ENCODE measurements around the gene CREBBP.

The CREBBP gene

DNA sequence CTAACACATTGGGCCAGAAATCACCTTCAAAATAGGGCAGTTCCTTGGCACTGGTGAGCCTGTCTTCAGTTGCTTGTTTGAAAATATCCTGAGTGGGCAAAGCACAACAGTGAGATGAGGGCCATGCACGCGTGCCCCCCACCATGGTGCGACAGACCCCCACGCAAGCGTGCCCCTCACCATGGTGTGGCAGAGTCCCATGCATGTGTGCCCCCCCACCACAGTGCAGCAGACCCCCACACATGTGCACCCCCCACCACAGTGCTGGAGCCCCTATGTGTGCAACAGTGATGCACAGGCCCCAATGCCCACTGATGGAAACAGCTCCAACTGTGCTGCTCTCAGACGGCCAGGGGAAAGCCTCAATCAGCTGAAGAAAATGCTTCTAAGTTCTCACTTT lies 144.4 kb downstream of the CREBBP start:
- no peak for DNase-seq (ENCODE audit: low read depth, low spot score)

DNA sequence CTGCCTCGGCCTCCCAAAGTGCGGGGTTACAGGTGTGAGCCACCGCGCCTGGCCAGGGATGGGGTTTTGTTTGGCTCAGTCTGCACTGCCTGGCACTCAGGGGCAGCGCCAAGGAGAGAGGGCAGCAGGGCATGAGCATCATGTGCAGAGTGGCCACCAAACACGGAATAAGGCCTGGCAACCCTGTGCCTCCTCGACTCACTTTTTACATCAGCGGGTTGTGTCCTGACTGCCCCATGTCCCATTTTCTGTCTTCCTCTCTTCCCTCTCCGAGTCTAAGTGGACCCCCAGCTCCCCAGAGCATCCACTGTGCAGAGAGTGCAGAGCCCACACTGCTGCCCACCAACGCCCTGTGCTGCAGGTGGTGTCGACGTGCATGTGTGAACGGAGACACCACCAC lies 145.0 kb downstream of the CREBBP start:
- no peak for DNase-seq (ENCODE audit: low read depth, low spot score)

DNA sequence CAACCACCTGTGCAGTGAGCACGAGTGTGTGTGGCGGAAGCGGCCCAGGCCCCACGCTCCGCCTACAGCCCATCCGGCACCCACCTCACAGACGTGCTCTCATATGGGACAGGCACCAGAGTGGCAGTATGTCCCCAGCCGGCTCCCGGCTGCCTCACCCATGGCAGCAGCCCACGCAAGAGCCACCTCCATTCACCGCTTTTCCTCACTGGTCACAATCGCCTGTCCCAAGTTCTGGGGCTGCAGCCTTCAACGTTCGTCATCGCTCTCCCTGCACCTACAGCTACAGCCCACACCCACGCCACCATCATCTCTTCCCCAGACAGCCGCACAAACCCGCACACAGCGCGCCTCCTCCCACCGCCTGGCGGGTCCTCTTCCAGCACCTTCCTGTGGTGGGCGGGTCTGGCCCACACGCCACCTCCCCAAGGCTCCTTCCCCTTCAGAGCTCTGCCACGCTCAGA lies 145.7 kb downstream of the CREBBP start:
- DNase-seq (ENCODE audit: low read depth, low spot score): no peak

DNA sequence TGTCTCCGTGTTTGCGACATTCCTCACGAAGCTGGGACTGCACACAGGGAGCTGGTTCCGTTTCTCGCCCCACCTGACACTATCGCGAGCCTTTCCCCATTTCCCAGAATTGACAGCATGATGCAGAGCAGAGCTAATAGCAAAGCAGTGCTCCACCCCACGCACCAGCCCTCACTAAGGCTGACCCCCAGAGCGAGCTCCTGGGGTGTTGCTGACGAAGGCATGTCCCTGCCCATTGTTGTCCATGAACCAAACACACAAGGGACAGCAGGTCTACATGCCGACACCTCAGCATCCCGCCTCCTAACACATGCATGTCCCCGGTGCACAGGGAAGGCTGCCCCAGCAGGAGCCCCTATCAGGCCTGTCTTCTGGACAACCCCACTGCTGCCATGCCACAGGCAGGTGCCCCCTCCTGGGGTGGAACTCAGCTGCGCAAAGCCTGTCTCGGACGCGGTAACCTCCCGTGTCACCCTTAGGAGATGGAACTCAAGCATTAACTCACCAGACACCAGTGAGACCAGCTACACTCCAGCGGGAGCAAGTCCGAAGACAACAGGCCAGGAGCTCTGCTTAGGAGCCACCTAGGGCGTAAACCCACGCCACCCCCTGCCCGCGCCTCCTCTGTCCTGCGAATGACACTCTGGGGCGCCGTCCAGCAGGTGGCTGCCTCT lies 146.3 kb downstream of the CREBBP start:
- DNase-seq (ENCODE audit: low read depth, low spot score): no peak

DNA sequence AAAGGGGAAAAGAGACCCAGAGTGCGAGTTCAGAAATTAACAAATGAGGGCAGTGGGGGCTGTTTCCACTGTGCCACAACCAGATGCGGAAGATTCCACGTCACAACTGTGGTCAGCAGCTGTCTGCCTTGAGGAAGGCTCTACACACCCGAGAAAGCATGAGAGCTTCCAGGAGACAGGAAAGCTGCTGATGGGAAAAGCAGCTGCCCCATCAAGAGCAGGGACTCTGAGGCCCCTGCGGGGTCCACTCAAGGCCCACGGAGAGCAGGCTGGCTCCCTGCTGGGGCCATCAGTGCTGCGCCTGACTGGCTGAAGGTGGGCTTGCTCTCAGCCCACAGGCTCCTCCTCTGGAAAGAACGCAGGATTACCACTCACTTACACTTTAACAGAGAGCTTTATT lies 148.3 kb downstream of the CREBBP start:
- DNase-seq (ENCODE audit: low read depth, low spot score): no peak

- no peak for DNase-seq (ENCODE audit: low read depth, low spot score)
Observed at GRCh38 chr16:3731126-3731935, 149.2 kb downstream of the CREBBP start.

DNA sequence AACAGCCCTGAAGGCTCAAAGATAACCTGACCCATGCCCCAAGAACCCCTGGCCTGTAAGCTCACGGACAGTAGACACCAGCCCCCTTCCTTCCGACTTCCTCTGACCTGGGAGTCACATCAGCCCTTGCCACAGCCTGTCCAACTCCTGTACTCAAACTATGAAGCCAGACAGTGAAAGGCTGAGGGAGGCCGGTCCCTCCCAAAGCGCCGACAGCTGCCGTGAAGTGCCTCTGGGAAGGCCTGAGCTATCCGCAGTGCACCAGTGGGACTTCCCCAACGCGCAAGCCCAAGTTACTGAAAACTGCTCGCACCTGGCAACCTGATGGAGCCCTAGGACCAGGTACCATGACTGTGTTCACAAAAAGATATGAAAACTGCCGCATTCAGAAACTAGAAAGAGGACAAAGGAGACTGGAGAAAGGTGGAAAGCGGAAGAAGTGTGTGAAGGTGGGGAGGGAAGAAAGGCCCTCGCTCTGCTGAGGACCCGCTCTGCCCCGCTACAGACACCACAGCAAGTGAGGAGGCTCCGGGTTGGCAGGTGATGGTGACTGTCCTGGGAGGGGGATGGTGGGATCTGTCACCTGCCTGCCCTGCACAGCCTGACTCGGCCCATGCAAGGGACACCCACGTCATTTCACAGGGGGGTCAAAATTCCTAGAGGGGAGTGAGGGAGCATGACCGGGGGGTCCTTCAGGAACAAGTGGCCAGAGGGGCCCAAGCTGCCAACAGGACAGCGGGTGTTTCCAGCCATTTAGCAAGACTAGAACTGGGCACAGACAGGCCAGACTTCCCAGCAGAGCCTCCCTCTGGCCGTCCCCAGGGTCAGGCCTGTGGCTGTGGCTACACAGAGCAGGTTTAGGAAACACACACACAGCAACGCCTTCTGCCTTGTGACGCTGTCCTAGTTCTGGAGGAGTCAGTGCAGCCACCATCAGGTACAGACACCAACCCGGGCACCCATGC lies 150.1 kb downstream of the CREBBP start:
- no peak for DNase-seq (ENCODE audit: low read depth, low spot score)

DNA sequence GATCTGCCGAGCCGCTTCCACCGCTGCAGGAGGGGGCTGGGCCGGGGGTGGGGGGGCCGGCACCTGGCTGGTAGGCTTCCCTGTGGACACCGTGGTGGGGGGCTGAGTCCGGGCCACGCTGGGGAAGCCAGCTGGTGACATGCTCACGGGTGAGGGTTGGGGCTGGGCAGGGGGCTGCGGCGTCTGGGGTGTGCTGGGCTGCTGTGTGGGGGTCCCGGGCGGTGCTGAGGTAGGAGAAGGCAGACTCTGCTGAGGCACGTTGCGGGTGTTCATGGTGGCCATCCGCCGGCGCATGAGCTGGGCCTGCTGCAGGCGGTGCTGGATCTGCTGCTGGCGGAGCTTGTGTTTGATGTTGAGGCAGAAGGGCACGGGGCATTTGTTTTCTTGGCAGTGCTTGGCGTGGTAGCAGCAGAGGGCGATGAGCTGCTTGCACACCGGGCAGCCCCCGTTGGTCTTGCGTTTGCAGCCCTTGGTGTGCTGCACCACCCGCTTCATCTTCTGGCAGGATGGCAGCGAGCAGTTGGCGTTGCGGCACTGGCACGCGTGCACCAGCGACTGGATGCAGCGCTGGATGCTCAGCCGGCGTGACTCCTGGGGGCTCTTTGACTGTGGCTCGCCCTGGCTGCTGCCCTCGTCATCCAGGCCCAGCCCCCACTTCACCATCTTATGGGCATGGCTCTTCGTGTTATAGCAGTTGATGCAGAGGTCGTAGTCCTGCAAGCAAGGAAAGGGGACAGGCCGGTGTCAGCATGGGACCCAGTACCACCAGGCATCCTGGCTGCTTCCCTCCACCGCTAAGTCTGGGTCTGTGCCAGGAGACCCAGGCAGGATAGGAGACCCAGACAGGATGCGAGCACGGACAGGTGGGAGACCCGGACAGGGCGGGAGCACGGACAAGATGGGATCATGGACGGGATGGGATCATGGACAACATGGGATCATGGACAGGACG lies 151.1 kb downstream of the CREBBP start:
- DNase-seq (ENCODE audit: low read depth, low spot score): no peak

- DNase-seq (ENCODE audit: low read depth, low spot score): no peak
Observed at GRCh38 chr16:3728424-3729160, 151.9 kb downstream of the CREBBP start.

GRCh38 chr16:3727806-3728381 lies 152.6 kb downstream of the CREBBP start:
- DNase-seq (ENCODE audit: low read depth, low spot score): no peak

GRCh38 chr16:3726021-3726687 lies 154.4 kb downstream of the CREBBP start:
- no peak for DNase-seq (ENCODE audit: low read depth, low spot score)

DNA sequence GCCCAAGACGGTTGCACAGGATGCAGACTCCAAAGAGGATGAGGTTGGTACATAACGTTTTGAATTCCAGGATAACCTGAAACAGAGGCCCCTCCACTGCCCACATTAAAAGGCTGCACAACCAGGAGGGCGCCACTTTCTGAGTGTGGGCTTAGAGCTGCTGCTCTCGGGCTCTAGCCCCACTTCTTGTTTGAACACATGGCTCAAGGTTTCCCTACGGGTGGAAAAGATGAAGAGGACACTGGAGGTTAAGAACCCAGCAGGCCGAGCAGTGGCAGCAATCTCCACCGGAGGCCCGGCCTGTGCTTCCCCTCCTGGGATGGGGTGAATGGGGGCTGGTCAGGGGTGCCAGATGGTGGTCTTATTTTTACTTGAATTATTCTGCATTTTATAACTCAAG lies 155.2 kb downstream of the CREBBP start:
- DNase-seq (ENCODE audit: low read depth, low spot score): no peak

DNA sequence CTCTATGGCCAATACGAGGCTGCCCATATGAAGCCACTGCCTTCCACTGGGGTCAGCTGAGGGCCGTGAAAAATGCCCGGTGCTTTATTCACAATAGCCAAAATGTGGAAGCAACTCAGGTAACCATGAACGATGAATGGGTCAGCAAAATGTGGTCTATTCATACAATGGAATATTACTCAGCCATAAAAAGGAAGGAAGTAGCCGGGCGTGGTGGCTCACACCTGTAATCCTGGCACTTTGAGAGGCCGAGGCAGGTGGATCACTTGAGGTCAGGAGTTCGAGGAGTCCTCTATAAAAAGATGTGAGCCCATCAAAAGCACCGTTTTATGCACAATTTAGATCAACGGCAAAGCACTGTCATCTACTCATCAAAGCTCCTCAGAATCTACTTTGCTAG lies 158.0 kb downstream of the CREBBP start:
- no peak for DNase-seq (ENCODE audit: low read depth, low spot score)

GRCh38 chr16:3720418-3720817 lies 160.1 kb downstream of the CREBBP start:
- no peak for DNase-seq (ENCODE audit: low read depth, low spot score)

- DNase-seq (ENCODE audit: low read depth, low spot score): no peak
Observed at GRCh38 chr16:3718628-3719027, 161.9 kb downstream of the CREBBP start.

- no peak for DNase-seq (ENCODE audit: low read depth, low spot score)
Observed at GRCh38 chr16:3718019-3718391, 162.5 kb downstream of the CREBBP start.

DNA sequence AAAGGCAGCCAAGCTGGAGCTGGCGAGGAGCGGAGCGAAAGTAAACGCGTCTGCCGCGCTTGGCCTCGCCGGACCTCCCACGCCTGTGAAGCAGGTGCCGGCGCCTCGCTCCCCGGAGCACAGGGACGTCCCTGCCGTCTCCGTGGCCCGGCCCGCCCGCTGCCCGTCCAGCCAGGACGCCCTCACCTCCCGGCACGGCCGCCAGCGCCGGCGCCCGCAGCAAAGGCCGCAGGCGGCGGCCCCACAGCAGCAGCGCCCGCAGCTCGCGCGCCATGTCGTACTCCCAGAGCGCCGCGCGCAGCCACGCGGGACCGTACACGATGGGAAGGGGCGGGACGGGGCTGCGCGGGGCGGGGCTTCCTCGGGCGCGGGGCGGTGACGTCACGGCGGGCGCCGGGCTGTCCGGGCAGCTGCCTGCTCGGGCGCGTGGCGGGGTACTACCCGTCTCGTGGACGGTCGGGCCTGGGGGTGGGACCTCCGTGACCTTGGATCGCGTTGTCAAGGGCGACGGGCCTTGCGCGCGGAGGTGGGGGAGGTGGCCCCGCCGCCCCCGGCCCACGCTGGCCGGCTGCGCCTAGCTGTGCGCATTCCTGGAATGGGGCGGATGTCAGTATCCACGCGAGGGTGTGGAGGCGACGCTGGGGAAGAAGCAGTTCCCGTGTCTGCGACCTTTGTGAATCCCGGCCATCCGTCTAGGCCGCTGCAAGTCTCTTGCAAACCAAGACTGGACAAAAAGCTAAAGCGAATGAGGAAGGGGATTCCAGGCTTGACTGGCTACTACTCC lies 163.1 kb downstream of the CREBBP start, which contains the start of gene TRAP1:
Gene TRAP1, minus strand, starts transcription at position 290 of the 784 bp plus-strand sequence. Its CDS starts 16 bp downstream, at position 274.
- DNase-seq (ENCODE audit: low read depth, low spot score): peak; percentile 82

DNA sequence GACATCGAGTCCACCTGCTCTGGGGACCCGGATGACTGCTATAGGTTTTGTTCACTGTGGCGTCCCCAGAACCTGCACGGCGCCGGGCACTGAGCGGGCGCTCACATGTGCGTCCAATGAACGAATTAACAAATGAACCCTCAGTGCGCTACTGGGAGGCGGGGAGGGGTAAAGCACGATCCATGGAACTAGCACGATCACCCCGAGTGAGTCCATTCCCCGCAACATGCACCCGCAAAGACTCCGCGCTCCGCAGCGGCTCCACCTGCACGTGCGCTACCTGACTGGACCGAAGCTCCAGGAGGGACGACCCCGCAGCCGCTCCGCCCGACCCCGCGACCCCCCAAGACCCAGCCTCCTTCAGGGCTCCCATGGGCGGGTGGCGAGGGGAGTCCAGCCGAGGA lies 163.7 kb downstream of the CREBBP start:
- peak; percentile 5 for DNase-seq (ENCODE audit: low read depth, low spot score)
